HG03558 (cell line): Measurements from ENCODE around the gene WRAP73.
A peak's percentile ranks its signal among the peaks of the same experiment; 100 is the strongest.

Source experiments
- ATAC-seq: cut with Tn5 transposase; IDR thresholded peaks from one replicate; pipeline ENCODE4 v1.9.1; 2021; ENCODE audit warnings: moderate number of reproducible peaks; ENCODE audit not compliant: unreplicated experiment; ENCODE audit errors: extremely low read depth

WRAP73 gene, protein sequence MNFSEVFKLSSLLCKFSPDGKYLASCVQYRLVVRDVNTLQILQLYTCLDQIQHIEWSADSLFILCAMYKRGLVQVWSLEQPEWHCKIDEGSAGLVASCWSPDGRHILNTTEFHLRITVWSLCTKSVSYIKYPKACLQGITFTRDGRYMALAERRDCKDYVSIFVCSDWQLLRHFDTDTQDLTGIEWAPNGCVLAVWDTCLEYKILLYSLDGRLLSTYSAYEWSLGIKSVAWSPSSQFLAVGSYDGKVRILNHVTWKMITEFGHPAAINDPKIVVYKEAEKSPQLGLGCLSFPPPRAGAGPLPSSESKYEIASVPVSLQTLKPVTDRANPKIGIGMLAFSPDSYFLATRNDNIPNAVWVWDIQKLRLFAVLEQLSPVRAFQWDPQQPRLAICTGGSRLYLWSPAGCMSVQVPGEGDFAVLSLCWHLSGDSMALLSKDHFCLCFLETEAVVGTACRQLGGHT

DNA sequence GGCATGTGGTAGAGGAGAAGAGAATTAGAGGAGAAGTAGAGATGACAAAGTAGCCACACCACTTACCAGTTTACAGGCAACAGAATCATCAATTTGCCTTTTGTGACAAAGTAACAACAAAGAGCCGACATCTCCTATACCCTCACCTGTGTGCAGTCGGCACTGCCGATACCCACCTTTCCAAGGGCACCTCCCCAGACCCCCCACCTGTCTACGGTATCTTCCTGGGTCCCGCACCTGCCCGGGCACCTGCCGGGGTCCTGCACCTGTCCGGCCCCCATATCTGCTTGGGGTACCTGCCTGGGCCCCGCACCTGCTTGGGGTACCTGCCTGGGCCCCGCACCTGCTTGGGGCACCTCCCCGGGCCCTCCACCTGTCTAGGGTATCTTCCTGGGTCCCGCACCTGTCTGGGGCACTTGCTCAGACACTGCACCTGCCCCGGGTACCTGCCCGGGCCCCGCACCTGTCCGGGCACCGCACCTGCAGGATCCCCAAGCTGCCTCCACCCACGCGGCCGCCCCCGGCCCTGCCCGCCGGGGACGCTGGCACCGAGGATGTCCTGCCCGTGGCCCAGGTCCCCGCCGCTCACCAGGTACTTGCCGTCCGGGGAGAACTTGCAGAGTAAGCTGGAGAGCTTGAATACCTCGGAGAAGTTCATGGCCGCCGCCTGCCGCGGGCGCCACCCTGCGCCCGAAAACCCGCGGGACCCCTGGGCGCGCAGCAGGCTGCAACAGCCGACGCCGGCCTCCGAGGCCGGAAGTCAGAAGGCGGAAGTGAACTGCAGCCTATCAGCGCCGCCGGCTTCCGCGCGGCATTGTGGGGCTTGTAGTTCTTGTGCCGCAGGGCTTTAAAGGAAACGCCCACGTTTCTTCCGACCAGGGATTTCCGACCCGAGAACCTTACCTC is at the start of gene WRAP73:
Gene WRAP73, minus strand, starts transcription at position 762 of the 906 bp plus-strand sequence. Its CDS starts 104 bp downstream, at position 658.
- ATAC-seq = peak; percentile 43

DNA sequence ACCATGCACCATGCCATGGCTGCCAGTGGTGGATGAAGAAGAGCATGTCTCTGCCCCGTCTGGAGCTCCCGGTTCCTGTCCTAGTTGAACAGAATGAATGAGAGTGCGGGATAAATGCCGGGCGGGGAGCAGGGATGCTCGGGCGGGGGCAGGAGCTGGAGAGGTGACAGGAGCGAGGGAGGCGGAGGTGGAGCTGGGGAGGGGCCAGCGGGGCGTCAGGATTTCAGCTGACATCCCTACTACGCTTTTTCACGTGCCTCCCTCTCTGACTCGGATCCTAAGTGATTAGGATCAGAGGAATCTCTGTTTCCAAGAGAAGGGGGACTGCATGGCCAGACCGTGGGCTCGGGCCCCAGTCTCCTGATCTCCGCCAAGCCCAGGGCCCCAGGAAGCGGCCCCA is 49.7 kb upstream of the WRAP73 start:
- no peak for ATAC-seq

DNA sequence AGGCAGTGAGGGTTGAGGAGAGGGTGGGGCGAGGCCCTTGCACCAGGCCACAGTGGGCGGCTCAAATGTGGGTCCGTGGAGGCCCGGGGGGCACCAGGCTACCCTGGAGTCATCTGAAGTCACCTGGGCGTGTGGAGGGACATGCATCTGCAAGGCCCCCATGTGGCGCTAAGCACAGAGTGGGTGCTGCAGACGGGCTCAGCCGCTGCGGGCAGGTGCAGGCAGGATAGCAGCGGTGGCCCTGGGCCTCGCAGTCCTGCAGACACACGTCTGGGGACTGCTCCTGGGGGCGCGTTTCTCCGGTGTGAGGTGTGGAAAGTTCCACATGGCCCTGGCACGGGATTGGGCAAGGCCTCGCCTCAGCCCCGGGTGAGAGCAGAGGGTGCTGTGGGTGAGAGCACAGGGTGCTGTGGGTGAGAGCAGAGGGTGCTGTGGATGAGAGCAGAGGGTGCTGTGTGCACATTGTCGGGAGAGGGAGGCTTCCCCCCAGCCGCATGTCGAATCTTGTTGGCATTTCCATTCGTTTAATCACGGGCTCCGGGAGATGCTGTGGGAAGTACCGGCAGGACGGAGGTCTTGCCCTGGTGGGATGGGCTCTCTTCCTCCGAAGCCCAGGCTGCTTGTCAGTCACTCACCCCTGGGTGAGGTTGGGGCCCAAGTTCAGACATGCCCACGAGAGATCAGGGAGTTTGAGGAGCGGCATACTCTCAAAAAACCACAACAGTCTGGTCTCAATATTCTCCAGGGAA is 48.9 kb upstream of the WRAP73 start:
- no peak for ATAC-seq

DNA sequence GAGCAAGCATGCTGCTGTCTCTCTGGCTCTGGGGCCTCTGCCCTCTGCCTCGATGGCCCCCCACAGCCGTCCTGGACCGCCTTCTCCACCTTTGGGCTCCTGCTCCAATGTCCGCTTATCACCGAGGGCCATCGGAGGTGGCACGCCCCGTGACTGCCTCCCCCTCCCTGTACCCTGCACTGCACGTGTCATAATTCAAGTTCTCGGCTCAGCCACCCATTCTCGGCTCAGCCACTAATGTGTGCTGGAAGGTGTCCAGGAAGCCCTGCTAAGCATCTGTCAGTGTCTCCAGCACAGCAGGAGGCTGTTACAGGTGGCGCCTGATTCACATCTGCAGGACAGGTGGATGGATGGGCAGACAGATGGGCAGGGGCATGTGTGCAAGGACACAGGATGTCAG is 47.9 kb upstream of the WRAP73 start:
- ATAC-seq = no peak

DNA sequence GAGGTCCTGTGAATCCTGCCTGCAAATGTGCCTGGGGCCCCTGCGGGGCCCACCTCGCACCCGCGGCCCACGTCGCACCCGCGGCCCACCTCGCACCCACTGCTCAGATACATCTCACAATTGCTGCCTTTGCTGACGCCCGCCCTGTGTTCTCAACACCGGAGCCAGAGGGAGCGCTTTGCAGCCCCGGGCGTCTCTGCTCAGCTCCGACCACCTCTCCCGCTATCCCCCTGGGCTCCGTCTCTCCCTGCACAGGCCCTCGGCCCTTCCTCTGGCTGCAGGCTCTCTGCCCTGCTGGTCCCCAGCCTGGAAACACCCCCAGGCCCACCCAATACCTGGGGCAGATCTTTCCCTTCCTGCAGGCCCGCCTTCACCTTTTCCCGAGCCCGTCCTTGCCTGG is 47.2 kb upstream of the WRAP73 start:
- ATAC-seq = no peak

DNA sequence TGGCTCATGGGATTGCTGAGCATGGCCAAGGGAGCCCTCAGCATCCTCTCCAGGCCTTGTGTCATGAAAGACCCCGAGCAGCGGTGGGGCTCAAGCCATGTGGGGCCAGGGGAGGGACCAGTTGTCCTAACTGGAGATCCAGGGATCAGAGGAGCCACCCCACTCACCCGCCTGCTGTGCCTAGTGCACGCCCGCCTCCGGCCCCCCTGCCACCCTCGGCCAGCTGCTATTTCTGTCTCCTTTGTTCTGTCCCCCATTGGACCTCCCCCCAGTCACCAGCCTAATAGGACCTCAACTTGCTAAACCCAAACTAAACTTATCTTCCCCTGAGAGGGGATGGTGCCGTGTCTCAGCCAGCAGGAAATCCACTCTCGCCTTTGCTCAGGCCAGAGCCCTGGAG is 46.8 kb upstream of the WRAP73 start:
- no peak for ATAC-seq

DNA sequence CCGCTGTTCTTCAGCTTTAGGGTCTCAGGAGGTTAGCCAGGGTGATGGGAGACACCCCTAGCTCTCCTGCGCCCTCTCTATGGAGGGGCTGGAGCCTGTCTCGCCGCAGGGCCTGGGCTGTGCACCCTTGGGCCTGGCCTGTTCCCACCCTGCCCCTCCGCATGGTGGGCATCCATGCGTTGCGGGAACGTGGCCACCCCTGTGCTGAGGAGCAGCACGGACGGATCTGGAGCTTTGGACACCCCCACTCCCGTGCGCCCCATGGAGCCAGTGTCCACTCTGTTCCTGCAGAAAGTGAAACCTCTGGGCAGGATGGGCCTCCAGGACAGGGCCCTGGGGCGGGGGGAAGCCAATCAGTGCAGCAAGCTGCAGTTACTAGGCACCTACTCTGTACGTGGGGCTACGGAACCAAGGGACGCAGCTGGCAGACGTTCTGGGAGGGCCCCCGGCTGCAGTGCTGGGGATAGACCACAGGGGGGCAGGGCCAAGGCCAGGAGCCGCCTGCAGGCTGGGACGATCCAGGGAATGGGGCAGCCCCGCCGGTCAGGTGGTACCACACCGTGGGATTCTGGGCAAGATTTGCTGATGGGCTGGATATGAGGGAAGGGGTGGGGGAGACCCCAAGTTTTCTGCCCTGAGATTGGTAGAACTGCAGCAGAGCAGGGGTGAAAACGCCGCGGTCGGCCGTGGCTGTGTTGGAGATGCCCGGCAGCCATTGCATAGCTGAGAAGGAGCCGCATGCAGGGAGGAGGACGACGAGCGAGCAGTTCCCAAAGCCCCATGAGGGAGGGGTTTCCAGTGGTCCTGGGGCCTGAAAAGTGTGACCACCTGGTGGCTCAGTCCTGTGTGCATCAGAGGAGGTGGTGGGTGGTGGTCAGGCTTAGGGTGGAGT is 45.7 kb upstream of the WRAP73 start:
- no peak for ATAC-seq

DNA sequence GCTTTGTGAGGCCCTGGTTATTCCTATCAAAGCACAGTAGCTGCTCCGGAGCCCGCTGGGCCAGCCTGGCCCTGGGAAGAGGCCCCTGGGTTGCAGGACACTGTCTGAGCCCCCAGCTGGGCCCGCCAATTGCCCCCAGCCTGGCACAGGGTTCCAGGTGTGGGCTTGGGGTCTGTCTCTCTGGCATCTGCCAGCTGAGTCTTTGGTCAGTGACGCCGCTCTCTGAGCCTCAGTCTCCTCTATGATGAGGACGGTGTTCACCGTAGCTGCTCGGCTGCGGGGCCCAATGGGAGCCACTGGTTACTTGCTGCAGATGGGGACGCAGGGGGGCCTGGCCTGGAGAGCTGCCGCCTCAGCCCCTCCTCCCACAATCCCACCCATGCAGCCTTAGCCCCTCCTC is 43.4 kb upstream of the WRAP73 start:
- no peak for ATAC-seq

DNA sequence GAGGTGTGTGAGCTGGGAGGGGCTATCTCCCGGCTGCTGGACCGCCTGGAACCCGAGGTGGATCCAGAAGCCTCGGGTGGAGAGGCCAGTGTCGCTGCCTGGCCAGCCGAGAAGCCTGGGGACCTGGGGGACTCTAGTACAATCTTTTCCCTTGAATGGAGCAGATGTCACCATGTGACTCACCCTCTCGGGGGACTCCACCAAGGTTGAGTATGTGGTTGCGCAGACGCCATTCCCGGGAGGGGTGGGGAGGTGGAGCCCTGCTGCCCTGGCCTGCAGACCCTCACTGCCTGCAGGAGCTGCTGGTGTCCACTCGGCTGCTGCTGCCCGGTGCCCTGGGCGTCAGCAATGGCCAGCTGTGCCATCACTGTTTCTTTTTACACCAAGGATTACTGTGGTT is 42.7 kb upstream of the WRAP73 start:
- no peak for ATAC-seq

DNA sequence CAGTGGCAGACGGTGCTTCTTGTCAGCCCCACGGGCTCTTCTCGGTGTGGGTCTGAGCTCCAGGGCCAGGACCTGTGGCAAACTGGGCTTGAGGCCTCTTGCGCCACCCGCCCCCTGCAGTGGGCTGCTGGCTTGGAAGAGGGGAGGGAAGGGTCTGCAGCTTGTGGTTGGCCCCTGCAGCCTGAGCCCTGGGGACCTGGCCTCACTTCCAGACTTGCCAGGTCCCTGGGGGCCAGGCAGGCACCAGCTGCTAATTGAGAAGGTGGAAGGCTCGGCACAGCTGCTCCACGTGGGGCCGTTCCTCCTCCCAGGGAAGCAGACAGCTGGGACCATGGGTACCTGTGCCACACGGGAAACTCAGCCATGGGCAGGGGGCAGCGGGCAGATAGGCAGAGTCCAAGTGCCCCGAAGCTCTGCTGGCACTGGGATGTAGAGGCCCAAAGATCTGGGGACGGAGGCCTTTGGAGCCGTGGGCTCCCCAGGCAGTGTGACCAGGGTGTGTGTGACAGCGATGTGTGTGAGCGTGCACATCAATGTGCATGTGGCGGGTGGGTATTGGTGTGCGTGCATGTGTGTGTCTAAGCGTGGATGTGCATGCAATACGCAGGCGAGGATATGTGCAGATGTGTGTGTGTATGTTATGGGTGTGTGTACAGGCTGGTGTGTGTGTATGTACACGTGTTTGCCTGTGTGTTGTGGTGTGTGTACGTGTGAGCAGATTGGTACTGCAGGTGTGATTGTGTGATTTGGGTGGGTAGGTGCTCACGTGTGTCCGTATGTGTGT is 41.7 kb upstream of the WRAP73 start:
- no peak for ATAC-seq

DNA sequence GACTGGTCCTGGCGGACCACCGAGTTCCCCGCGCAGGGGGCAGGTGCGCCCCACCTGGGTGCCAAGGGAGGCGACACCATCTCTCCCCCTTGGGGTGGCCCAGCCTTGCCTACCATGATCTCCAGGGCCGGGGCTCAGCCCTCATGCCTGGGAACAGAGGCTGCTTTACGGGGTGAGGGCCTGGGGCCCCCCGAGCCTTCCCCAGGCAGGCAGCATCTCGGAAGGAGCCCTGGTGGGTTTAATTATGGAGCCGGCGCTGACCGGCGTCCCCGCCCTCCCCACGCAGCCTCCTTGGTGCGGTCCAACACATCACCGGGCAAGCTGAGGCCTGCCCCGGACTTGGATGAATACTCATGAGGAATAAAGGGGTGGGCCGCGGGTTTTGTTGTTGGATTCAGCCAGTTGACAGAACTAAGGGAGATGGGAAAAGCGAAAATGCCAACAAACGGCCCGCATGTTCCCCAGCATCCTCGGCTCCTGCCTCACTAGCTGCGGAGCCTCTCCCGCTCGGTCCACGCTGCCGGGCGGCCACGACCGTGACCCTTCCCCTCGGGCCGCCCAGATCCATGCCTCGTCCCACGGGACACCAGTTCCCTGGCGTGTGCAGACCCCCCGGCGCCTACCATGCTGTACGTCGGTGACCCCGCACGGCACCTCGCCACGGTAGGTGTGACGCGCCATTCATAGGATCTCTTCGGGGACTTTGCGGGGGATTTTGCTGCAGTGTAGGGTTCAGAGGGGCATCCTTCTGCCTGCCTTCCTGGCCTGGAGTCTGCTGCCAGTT is 40.6 kb upstream of the WRAP73 start:
- no peak for ATAC-seq

DNA sequence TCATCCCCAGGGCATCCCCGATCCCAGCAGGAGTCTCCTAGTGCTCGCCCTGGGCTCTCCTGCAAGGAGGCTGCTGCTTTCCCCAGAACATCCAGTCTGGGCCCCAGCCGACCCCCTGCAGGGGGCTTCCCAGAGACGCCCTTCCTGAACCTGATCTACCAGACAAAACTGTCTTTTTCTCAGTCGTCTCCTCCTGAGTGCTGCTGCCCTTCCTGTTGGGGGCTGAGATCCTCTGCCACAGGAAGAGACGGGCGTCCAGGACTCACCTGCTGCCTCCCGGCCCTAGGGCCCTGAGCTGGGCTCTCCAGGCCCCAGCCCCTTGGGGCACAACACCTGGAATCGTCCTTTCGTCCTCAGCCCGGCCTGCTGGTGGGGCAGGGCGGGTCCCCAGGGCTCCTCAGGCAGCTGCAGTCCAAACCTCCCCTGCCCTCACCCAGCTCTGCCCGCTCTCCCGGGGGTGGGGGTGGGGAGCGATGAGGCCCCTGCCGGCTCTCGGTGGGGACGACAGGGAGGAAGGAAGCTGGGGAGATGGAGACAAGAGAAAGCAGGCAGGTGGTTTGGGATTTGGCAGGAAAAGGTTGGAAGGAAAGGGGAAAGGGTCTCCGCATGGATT is 39.3 kb upstream of the WRAP73 start:
- ATAC-seq = no peak

DNA sequence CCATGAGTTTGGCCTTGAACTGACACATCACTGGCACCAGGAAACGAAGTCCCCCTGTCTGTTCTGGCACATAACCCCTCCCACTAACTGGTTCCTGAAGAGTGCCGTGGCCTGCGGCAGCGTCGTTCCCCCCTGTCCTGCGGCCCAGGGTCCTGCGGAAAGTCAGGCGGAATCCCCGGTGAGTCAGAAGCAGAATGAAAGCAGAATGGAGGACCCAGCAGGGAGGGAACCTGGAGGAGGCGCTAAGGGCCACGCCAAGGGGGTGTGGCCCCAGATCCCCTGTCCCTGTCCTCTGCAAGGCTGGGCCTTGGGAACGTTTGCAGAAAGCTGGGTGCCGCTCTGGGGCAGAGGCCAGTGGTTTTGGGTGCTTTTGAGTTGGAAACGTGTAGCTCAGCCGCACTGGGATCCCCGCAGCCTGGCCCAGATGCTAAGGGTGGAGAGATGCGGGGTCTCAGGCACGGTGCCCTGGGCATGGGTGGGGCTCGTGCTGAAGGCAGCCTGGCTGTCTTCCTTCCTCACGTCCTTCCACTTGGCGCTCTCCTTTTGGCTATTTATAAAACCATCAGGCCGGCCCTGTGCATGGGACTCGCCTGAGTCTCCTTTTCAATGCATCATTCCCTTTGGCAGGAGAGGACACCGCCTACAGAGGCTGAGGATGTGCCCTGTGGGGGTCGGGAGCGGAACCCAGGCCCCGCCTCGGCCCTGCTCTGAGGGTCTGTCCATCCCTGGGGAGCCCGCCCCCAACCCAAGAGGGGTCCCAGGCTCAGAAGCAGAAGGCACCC is 38.6 kb upstream of the WRAP73 start:
- no peak for ATAC-seq

DNA sequence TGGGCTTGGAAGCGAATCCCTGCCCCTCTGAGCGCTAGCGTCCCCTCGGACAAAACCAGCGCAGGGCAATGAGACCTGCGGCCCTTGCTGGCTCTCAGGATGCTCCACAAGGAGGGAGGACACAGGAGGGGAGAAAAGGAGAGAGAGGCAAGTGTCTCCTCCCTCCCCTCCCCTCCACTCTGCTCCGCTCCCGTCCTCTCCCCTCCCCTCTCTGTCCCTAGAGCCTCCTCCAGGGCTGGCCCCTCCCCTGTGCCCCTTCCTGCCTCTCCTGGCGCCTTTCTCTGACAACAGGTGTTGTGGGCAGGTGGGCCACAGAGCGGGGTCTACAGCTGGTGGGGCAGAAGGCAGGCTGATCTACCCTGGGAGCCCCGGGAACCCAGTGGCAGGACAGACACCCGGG is 37.6 kb upstream of the WRAP73 start:
- no peak for ATAC-seq

DNA sequence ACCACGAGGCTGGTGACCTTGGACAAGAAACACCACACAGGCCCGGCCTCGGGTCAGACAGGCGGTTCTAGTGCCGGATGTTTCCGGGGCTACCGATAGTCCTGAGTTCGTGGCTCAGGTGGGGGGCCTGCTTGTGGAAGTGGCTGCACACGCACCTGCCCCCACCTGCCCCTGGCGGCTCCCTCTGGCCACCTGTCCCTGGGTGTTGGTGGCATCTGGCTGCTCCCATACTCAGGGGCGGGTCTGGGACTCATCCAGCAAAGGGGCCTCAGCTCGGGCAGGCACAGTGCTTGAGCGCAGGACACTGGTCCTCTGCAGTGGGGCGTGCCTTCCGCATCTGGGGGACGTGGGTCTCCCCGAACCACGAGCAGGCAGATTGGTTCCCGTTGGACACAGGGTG is 36.0 kb upstream of the WRAP73 start:
- ATAC-seq = no peak

DNA sequence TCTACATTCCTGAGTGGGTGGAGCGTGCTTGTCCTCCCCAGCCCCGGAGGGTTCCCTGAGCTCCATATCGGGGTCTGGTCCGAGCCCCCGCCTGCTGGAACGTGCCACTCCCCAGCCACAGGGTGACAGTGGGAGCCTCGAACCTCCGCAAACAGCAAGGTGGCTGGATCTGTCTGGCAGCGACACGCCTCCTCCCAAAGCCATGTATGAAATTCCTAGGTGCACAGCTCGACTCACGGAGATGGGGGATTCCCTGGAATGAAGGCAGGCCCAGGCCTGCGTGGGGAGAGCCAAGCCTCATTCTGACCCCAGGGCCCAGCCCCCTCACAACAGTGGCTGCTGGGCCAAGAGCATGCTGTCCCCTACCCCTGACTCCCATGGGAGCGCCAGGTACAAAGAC is 35.3 kb upstream of the WRAP73 start:
- no peak for ATAC-seq

DNA sequence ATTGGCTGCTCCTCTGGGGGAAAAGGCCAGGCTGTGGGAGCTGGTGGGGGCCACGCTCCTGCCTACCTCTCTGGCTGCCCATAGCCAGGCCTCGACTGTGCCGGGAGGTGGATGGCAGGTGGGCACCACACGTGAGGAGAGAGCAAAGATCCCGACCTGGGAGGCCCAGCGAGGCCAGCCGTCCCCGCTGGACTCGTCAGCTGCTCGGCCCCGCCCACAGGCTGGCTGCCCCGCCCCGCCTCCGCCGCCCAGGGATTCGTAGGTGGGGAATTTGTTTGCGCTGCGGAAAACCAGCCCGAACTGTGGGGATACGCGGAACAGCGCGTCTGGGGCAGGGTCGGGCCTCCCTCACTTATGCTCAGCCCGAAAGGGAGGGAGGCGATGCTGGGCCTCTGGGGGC is 34.1 kb upstream of the WRAP73 start:
- no peak for ATAC-seq
